ENCODE results near the gene APOL6. TPM values are rescaled to one million over a fixed set of nuclear protein-coding genes. Genes with fewer than 3 reads are reported as not detected.

APOL6 gene
- total and polyA plus RNA-seq, 9 of the 15 experiments (the other 6 are each of a cell fraction or from before 2014, with no cell fraction given) = 0.29 to 1.2 (median 0.70) TPM

GRCh38 chr22:35656284-35656752 lies 8.1 kb downstream of the APOL6 start (continued):
- no peak for TF ChIP-seq ATF6 (CRISPR knock-in tag; IDR thresholded peaks at IDR 0.05)
- no peak for TF ChIP-seq STAT5B (CRISPR knock-in tag; IDR thresholded peaks at IDR 0.05)
- TF ChIP-seq ZNF324 (CRISPR knock-in tag; IDR thresholded peaks at IDR 0.05) = no peak
- TF ChIP-seq FOSL1 (tag; conservative IDR thresholded peaks at IDR 0.05) = peak; percentile 34; the same call in 1 of the 2 replicates
- peak; percentile 46; the same call in 1 of the 2 replicates for TF ChIP-seq CBFA2T2 (conservative IDR thresholded peaks at IDR 0.05)
- TF ChIP-seq ERF (CRISPR knock-in tag; IDR thresholded peaks at IDR 0.05) = no peak
- 0 out of 4 replicates have a peak, but pooled peaks of 1 of the 2 experiments have one; percentile 32 for TF ChIP-seq ZNF318 (IDR thresholded peaks at IDR 0.05; ENCODE audit: borderline replicate concordance in 1 of 2, low read depth in 1 of 2)
- peak; percentile 86 for TF ChIP-seq TEAD4 (IDR thresholded peaks at IDR 0.05; ENCODE audit: low read length)
- TF ChIP-seq TEAD4 (CRISPR knock-in tag; IDR thresholded peaks at IDR 0.05; ENCODE audit: borderline replicate concordance) = no peak
- TF ChIP-seq CCNT2 (IDR thresholded peaks at IDR 0.05; ENCODE audit: borderline replicate concordance, extremely low read depth, insufficient read length, low read depth, low read length) = peak; percentile 64
- peak; percentile 72; the same call in 1 of the 2 replicates for TF ChIP-seq EP300 (IDR thresholded peaks at IDR 0.05; ENCODE audit: low read length)
- peak; percentile 62; the same call in 1 of the 2 replicates for TF ChIP-seq ESRRA (IDR thresholded peaks at IDR 0.05; ENCODE audit: borderline replicate concordance, low read depth)
- peak; percentile 41 for TF ChIP-seq CXXC5 (CRISPR knock-in tag; IDR thresholded peaks at IDR 0.05)
- TF ChIP-seq CBFA2T3 (IDR thresholded peaks at IDR 0.05) = peak; percentile 65
- 0 out of 4 replicates have a peak, but pooled peaks of 1 of the 2 experiments have one; percentile 25 for TF ChIP-seq MNT (conservative IDR thresholded peaks at IDR 0.05)
- no peak for TF ChIP-seq GABPB2 (CRISPR knock-in tag; conservative IDR thresholded peaks at IDR 0.05)
- TF ChIP-seq TRIM24 (IDR thresholded peaks at IDR 0.05) = peak; percentile 62 to 66; a peak in 3 of 4 replicates
- TF ChIP-seq TCF7 (IDR thresholded peaks at IDR 0.05; ENCODE audit: borderline replicate concordance) = no peak
